Right lobe of liver (tissue), 6 donors: ENCODE data around the gene TTC9. TPM values are rescaled to one million over a fixed set of nuclear protein-coding genes. Genes with fewer than 3 reads are reported as not detected.

Experiments used
- ATAC-seq, 4 donors: fragments of 200-7000 bp; cut with Tn5 transposase; one replicate each; pipeline ENCODE4 v1.9.1; 2020; ENCODE audit warnings: mild to moderate bottlenecking in 4 of 4, moderate library complexity in 4 of 4
- DNase-seq, 3 donors: peaks; one replicate each; pipeline ENCODE4 v3.0.0-alpha.2; 2020
- H3K27ac ChIP-seq, 3 donors: fragments of 200-600 bp; one replicate each; pipeline ENCODE4 v1.8.0; 2022
- H3K27me3 ChIP-seq, 2 donors: fragments of 200-600 bp; one replicate each; pipeline ENCODE4 v1.8.0; 2022
- H3K36me3 ChIP-seq, 4 donors: fragments of 200-600 bp; sonication (generic) in 1 of 4; one replicate each; pipeline versions ENCODE4 v1.5.1 to v1.8.0; 2017 to 2022; ENCODE audit warnings: control low read depth in 1 of 4
- H3K4me1 ChIP-seq, 4 donors: fragments of 200-600 bp; sonication (generic) in 1 of 4; one replicate each; pipeline versions ENCODE4 v1.5.1 to v1.8.0; 2017 to 2022; ENCODE audit warnings: control low read depth in 1 of 4
- H3K4me3 ChIP-seq, 3 donors: fragments of 200-600 bp; one replicate each; pipeline ENCODE4 v1.8.0; 2022
- H3K9me3 ChIP-seq, 4 donors: fragments of 200-600 bp; sonication (generic) in 1 of 4; one replicate each; pipeline versions ENCODE4 v1.5.1 to v1.8.0; 2017 to 2022; ENCODE audit warnings: control low read depth in 1 of 4
- POLR2A ChIP-seq: fragments of 450-650 bp; IDR thresholded peaks from one replicate; pipeline ENCODE4 v1.6.1; 2017; ENCODE audit warnings: antibody characterized with exemption, mild to moderate bottlenecking
- WGBS: methylation state at CpG from one replicate; pipeline ENCODE4 v1.1.6; 2018; ENCODE audit warnings: low coverage, low lambda C conversion rate; ENCODE audit not compliant: insufficient coverage; ENCODE audit errors: missing lambda C conversion rate; 5-methylcytosine and 5-hydroxymethylcytosine counted together
- intact Hi-C, 2 donors: fragments of 100-400 bp; cut with DNase I; formaldehyde crosslinking; loops; one replicate each; pipeline versions ENCODE4 v1.11.2 to v1.14.1; 2022
- total RNA-seq, 6 experiments: library from RNA; depleted of rRNA in 2 of 6; stranded (reverse); fragments of >200 nt in 2 of 6; fragmentation: NEBNext Ultra II Directional in 3 of 6; extraction: Animal tissue kit (Norgen Biotek cat#: 25700) in 3 of 6; gene quantifications; one replicate each; pipeline versions ENCODE4 v1.1.0 to v1.2.4, GENCODE V29; 2016 to 2023
- TF ChIP-seq, protein P1 (sequence below), 4 donors: fragments of 200-600 bp in 3 of 4; fragments of 450-650 bp in 1 of 4; IDR thresholded peaks; one replicate each; pipeline versions ENCODE4 v1.5.1 to v1.8.0; 2016 to 2022; ENCODE audit warnings: antibody characterized with exemption in 4 of 4, mild to moderate bottlenecking in 2 of 4
- donor health status: DM: no; HTN: yes; CAD: no.
- donor health status: DM: no; HTN: no; CAD: no.
- donor health status: DM: no; HTN: no; CAD: no.
- donor health status: DM: no; HTN: yes; CAD: no.
- donor health status: DM: no; HTN: yes; CAD: no.

Gene TTC9
- total RNA-seq, 6 experiments from 2014 or later = 0.15 to 5.5 (median 2.8) TPM

DNA sequence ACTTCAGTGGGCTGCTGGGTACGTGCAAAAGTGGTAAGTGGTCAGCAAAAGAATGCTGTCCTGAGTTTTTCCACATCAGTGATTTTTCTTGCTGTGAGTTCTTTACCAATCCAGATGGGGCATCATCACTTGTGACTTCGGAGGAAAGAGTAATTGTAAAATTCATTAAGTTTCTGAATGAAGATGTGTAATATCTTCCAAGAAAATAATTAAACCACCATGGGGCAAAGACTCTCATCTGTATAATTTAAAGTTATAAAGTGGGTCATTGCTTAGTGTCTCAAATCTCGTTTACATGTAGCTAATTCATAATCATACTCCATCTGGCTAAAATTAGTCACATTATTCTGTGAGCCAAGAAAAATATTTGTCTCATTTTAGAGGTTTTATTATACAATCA, 30.5 kb upstream of the TTC9 start:
- ATAC-seq (no peak), DNase-seq (no peak)
- no peaks in the 10 kb centered on the region for H3K27me3 ChIP-seq
- 52% methylated on average over 3 of the region's 3 CpGs for WGBS
- no peaks in the 10 kb centered on the region for H3K9me3 ChIP-seq
- intact Hi-C loops = loop anchor here in 1 of 2 donors (10.0 kb wide), 1 partner anchor 204 kb away; no protein-coding TSS in a partner anchor
- no peaks in the 10 kb centered on the region for H3K4me1 ChIP-seq
- H3K36me3 ChIP-seq = no peaks in the 10 kb centered on the region
- no peak overlapping the region for H3K27ac ChIP-seq
- TF ChIP-seq, protein P1, sequence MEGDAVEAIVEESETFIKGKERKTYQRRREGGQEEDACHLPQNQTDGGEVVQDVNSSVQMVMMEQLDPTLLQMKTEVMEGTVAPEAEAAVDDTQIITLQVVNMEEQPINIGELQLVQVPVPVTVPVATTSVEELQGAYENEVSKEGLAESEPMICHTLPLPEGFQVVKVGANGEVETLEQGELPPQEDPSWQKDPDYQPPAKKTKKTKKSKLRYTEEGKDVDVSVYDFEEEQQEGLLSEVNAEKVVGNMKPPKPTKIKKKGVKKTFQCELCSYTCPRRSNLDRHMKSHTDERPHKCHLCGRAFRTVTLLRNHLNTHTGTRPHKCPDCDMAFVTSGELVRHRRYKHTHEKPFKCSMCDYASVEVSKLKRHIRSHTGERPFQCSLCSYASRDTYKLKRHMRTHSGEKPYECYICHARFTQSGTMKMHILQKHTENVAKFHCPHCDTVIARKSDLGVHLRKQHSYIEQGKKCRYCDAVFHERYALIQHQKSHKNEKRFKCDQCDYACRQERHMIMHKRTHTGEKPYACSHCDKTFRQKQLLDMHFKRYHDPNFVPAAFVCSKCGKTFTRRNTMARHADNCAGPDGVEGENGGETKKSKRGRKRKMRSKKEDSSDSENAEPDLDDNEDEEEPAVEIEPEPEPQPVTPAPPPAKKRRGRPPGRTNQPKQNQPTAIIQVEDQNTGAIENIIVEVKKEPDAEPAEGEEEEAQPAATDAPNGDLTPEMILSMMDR (IDR thresholded peaks at IDR 0.05) = no peak
- TF ChIP-seq POLR2A = no peak
- no peak overlapping the region for H3K4me3 ChIP-seq

DNA sequence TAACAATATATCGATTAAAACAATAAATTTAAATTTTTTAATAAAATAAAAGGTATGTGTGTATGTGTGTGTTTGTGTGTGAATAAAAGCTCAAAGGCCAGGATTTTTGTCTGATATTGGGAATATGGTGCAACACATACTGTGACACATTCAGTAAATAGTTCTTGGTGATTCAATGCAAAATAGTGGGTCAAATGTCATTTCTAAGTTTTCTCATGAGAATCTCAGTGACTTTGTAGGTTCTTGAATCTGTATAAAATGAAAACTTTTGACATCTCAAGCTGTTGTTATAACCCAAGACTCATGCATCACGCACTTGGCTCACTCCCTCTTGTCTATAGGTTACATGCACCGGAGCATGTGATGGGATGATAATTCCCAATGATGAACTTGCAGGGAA, 25.1 kb upstream of the TTC9 start:
- TF ChIP-seq POLR2A = no peak
- TF ChIP-seq, protein P1 (IDR thresholded peaks at IDR 0.05) = no peak
- no peaks in the 10 kb centered on the region for H3K4me1 ChIP-seq
- intact Hi-C loops = loop anchor here in 1 of 2 donors (10.0 kb wide), 1 partner anchor 198 kb away; no protein-coding TSS in a partner anchor
- no peaks in the 10 kb centered on the region for H3K36me3 ChIP-seq
- H3K27ac ChIP-seq = no peak overlapping the region
- H3K9me3 ChIP-seq = no peaks in the 10 kb centered on the region
- 86% methylated on average over 3 of the region's 3 CpGs for WGBS
- H3K27me3 ChIP-seq = no peaks in the 10 kb centered on the region
- ATAC-seq = peak in 1 of 4 donors; percentile 36
- no peak for DNase-seq
- no peak overlapping the region for H3K4me3 ChIP-seq

DNA sequence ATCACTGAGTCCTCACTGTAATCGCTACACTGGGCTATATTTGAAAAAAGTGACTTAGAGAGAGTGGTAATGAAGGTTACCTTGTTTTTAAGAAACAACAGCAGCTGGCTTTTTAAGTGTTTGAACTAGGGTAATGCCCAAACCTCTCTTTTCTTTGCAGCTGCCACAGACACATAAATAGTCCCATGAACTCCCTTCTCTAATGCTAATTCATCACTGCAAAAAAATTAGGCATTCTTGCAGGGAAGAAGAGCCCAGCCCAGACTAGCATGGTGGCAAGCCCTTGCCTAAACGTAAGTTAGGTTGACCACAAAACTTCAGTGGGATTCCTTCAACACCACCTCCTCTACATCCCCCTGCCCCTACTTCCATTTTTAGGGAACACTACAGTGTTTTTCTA, 23.4 kb upstream of the TTC9 start:
- no peak for TF ChIP-seq POLR2A
- TF ChIP-seq, protein P1 (IDR thresholded peaks at IDR 0.05) = no peak
- ATAC-seq (no peak), DNase-seq (no peak)
- no peaks in the 10 kb centered on the region for H3K36me3 ChIP-seq
- no peak overlapping the region for H3K27ac ChIP-seq
- H3K4me1 ChIP-seq = no peaks in the 10 kb centered on the region
- H3K27me3 ChIP-seq = no peaks in the 10 kb centered on the region
- intact Hi-C loops = loop anchor here in 1 of 2 donors (10.0 kb wide), 1 partner anchor 196 kb away; no protein-coding TSS in a partner anchor
- 65% methylated on average over 2 of the region's 2 CpGs for WGBS
- no peaks in the 10 kb centered on the region for H3K9me3 ChIP-seq
- H3K4me3 ChIP-seq = no peak overlapping the region

DNA sequence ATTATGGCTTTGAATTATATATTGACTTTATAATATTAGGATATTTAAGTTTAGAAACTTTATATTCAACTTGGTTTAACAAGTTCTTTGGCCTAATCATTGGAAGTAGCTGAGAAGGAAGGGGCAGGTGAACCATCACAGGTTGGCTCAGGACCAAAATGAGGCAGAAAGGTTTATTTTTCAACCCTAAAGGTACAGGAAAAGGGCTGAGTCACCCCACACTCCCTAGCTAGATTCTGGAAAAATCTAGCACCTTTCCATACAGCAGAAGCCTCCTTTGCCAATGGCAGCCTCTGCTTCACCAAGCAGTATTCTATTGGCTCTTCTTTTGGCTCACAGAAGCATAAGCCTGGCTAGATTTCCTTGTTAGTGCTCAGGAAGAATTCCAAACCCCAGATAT, 22.0 kb upstream of the TTC9 start:
- TF ChIP-seq POLR2A = no peak
- TF ChIP-seq, protein P1 (IDR thresholded peaks at IDR 0.05) = no peak
- intact Hi-C loops = loop anchor here in 1 of 2 donors (10.0 kb wide), 1 partner anchor 195 kb away; no protein-coding TSS in a partner anchor
- Histone ChIP-seq H3K36me3 (no peaks in the 10 kb centered on the region), H3K27ac (no peak overlapping the region), H3K4me3 (no peak overlapping the region), H3K4me1 (no peaks in the 10 kb centered on the region), H3K9me3 (no peaks in the 10 kb centered on the region), H3K27me3 (no peaks in the 10 kb centered on the region)
- DNase-seq (no peak), ATAC-seq (no peak)
